HCT116 (cell line): ENCODE measurements around the gene COPE. TPM values are rescaled to one million over a fixed set of nuclear protein-coding genes. Genes with fewer than 3 reads are reported as not detected.
A peak's percentile ranks its signal among the peaks of the same experiment; 100 is the strongest.

Experiments
- ATAC-seq: fragments of 200-7000 bp; cut with Tn5 transposase; 2 replicates; pipeline ENCODE4 v1.9.1; 2020; ENCODE audit warnings: mild to moderate bottlenecking, moderate library complexity
- BruUV-seq: library from RNA; stranded (reverse); fragments of 400-500 nt; replicated peaks from 2 replicates; lab custom pipeline; 2021; lab: Mats Ljungman, UMichigan
- CTCF ChIA-PET: fragments of 300-600 bp; sonication (Branson Sonifier 250); formaldehyde crosslinking; loops from one replicate; lab custom pipeline; 2021; ENCODE audit warnings: antibody characterized with exemption; lab: Charles Lee
- POLR2A ChIA-PET: fragments of 300-600, 350-600 bp; sonication (Branson Sonifier 250); formaldehyde crosslinking; loops from one replicate; lab custom pipeline; 2021; ENCODE audit warnings: antibody characterized with exemption; lab: Charles Lee
- RAD21 ChIA-PET, 2 experiments: fragments of 300-600 bp; sonication (Branson Sonifier 250); formaldehyde crosslinking; loops; one replicate each; lab custom pipeline; 2023; ENCODE audit warnings: low total read pairs in 2 of 2; ENCODE audit not compliant: uncharacterized antibody in 2 of 2, unreplicated experiment in 2 of 2, low non-redundant PET in 1 of 2; lab: Charles Lee
- DNase-seq: peaks from one replicate; pipeline ENCODE4 v3.0.0-alpha.2; 2010; ENCODE audit warnings: low read depth, low spot score
- H2AFZ ChIP-seq: fragments of 200-600 bp; shearing (Covaris generic), sonication (generic); 2 replicates; pipeline ENCODE4 v1.6.1; 2017; ENCODE audit warnings: low read depth, mixed run types, mixed read lengths, antibody characterized with exemption, low read length; ENCODE audit not compliant: poor library complexity, severe bottlenecking
- H3K27ac ChIP-seq: 2 replicates; pipeline ENCODE4 v1.5.1; 2012; ENCODE audit warnings: low read depth, low read length
- H3K27me3 ChIP-seq: fragments of 200-600 bp; sonication (generic); 2 replicates; pipeline ENCODE4 v1.6.1; 2016; ENCODE audit warnings: mixed run types, low read length, mixed read lengths; ENCODE audit not compliant: insufficient read depth
- H3K36me3 ChIP-seq, 2 experiments: fragments of 200-500 bp in 1 of 2; fragments of 200-600 bp in 1 of 2; sonication (Bioruptor generic) in 1 of 2; sonication (generic) in 1 of 2; 2 replicates each; pipeline versions ENCODE4 v1.5.1 to v1.6.1; 2014 to 2016; ENCODE audit warnings: low read length in 2 of 2, inconsistent platforms in 1 of 2, mixed read lengths in 1 of 2, mixed run types in 1 of 2; ENCODE audit not compliant: insufficient read depth in 2 of 2, control insufficient read depth in 1 of 2
- H3K4me1 ChIP-seq, 2 experiments: fragments of 200-600 bp in 1 of 2; sonication (generic) in 1 of 2; 2 replicates each; pipeline versions ENCODE4 v1.5.1 to v1.6.1; 2012 to 2017; ENCODE audit warnings: low read length in 2 of 2, inconsistent platforms in 1 of 2, mild to moderate bottlenecking in 1 of 2, mixed read lengths in 1 of 2, mixed run types in 1 of 2, moderate library complexity in 1 of 2; ENCODE audit not compliant: insufficient read depth in 2 of 2, control insufficient read depth in 1 of 2
- H3K4me2 ChIP-seq: fragments of 200-600 bp; sonication (generic); 2 replicates; pipeline ENCODE4 v1.6.1; 2017; ENCODE audit warnings: mixed run types, low read length, mixed read lengths
- H3K4me3 ChIP-seq, 2 experiments: fragments of 200-600 bp in 1 of 2; sonication (generic) in 1 of 2; replicated peaks in 1 of 2; 2 replicates each; pipeline ENCODE4 v1.5.1; 2011 to 2016; ENCODE audit warnings: low read length in 2 of 2, control low read depth in 1 of 2, low read depth in 1 of 2, mild to moderate bottlenecking in 1 of 2, mixed read lengths in 1 of 2, mixed run types in 1 of 2
- H3K79me2 ChIP-seq: fragments of 200-600 bp; sonication (generic); 2 replicates; pipeline ENCODE4 v1.6.1; 2017; ENCODE audit warnings: mild to moderate bottlenecking, mixed run types, low read length, moderate library complexity, mixed read lengths; ENCODE audit not compliant: insufficient read depth
- H3K9ac ChIP-seq: fragments of 200-600 bp; sonication (generic); 2 replicates; pipeline ENCODE4 v1.6.1; 2016; ENCODE audit warnings: low read length, mixed read lengths
- H3K9me2 ChIP-seq: fragments of 200-600 bp; sonication (generic), shearing (Covaris generic); 2 replicates; pipeline ENCODE4 v1.6.1; 2017; ENCODE audit warnings: mixed run types, mild to moderate bottlenecking, moderate library complexity; ENCODE audit not compliant: insufficient read depth
- H3K9me3 ChIP-seq, 2 experiments: fragments of 200-500 bp in 1 of 2; fragments of 200-600 bp in 1 of 2; sonication (Bioruptor generic) in 1 of 2; sonication (generic) in 1 of 2; 2 replicates each; pipeline ENCODE4 v1.6.1; 2014 to 2017; ENCODE audit warnings: low read length in 2 of 2, mixed read lengths in 2 of 2, inconsistent platforms in 1 of 2, low read depth in 1 of 2, mild to moderate bottlenecking in 1 of 2, mixed run types in 1 of 2, moderate library complexity in 1 of 2; ENCODE audit not compliant: control insufficient read depth in 1 of 2, insufficient read depth in 1 of 2
- H4K20me1 ChIP-seq: fragments of 200-600 bp; sonication (generic), shearing (Covaris generic); 2 replicates; pipeline ENCODE4 v1.6.1; 2017; ENCODE audit warnings: mixed run types, mild to moderate bottlenecking, moderate library complexity; ENCODE audit not compliant: insufficient read depth
- CEBPB ChIP-seq: IDR thresholded peaks from 2 replicates; pipeline ENCODE4 v1.6.1; 2012; ENCODE audit warnings: low read depth
- CTCF ChIP-seq, 3 experiments: fragments of 200-600 bp in 1 of 3; sonication (generic) in 1 of 3; IDR thresholded peaks in 2 of 3; conservative IDR thresholded peaks in 1 of 3; 2 replicates each; pipeline ENCODE4 v1.5.1; 2012 to 2017; ENCODE audit warnings: low read depth in 2 of 3, low read length in 2 of 3, antibody characterized with exemption in 1 of 3, borderline replicate concordance in 1 of 3, control low read depth in 1 of 3, mild to moderate bottlenecking in 1 of 3, mixed read lengths in 1 of 3, mixed run types in 1 of 3, moderate library complexity in 1 of 3; ENCODE audit not compliant: insufficient read depth in 1 of 3
- ELF1 ChIP-seq: IDR thresholded peaks from 2 replicates; pipeline ENCODE4 v1.6.1; 2012; ENCODE audit warnings: low read depth, borderline replicate concordance
- FOSL1 ChIP-seq: IDR thresholded peaks from 2 replicates; pipeline ENCODE4 v1.6.1; 2012; ENCODE audit warnings: low read depth
- POLR2AphosphoS5 ChIP-seq: IDR thresholded peaks from 2 replicates; pipeline ENCODE4 v1.6.1; 2011; ENCODE audit warnings: mild to moderate bottlenecking, low read depth, low read length, moderate library complexity
- REST ChIP-seq: IDR thresholded peaks from 2 replicates; pipeline ENCODE4 v1.6.1; 2012; ENCODE audit warnings: low read depth
- TCF7L2 ChIP-seq: IDR thresholded peaks from 2 replicates; pipeline ENCODE4 v1.7.0; 2011; ENCODE audit warnings: borderline replicate concordance, inconsistent platforms; ENCODE audit not compliant: insufficient read depth, insufficient read length; ENCODE audit errors: extremely low read depth
- YY1 ChIP-seq: IDR thresholded peaks from 2 replicates; pipeline ENCODE4 v1.6.1; 2011; ENCODE audit warnings: low read length, low read depth, moderate library complexity, mild to moderate bottlenecking; ENCODE audit not compliant: insufficient replicate concordance; ENCODE audit errors: extremely low read depth
- intact Hi-C: fragments of 100-400 bp; cut with micrococcal nuclease; formaldehyde crosslinking; loops from 2 replicates; pipeline ENCODE4 v1.10.0; 2022
- total RNA-seq: library from RNA; stranded (reverse); gene quantifications from one replicate; pipeline ENCODE4 v1.2.1, GENCODE V29; 2021; ENCODE audit not compliant: unreplicated experiment

COPE gene
- total RNA-seq, 1 experiment from 2014 or later: 263 TPM

- no peak overlapping the region for H2AFZ ChIP-seq
- H3K9ac ChIP-seq: no peak overlapping the region
- ChIA-PET RAD21 (no interaction called here), POLR2A (no interaction called here), CTCF (no interaction called here)
- no peaks in the 10 kb centered on the region for H3K4me1 ChIP-seq
- H3K4me2 ChIP-seq: no peak overlapping the region
- H3K9me2 ChIP-seq: no peaks in the 10 kb centered on the region
- peaks cover 64 to 82% of the 10 kb centered on the region in 2 experiments for H3K36me3 ChIP-seq
- no peak overlapping the region for H3K4me3 ChIP-seq
- ATAC-seq: peak; percentile 43
- H3K9me3 ChIP-seq: no peaks in the 10 kb centered on the region
- H3K27me3 ChIP-seq: no peaks in the 10 kb centered on the region
- intact Hi-C loops: no loop called here
- DNase-seq: no peak
- H3K79me2 ChIP-seq: peaks cover 67% of the 10 kb centered on the region
- H3K27ac ChIP-seq: no peak overlapping the region
- no TSS peak for BruUV-seq
- peaks cover 2% of the 10 kb centered on the region; the same call in 1 of the 2 replicates for H4K20me1 ChIP-seq
- no peak for TF ChIP-seq POLR2AphosphoS5
- no peak for TF ChIP-seq REST
- TF ChIP-seq TCF7L2: no peak
- TF ChIP-seq YY1: no peak
- no peak for TF ChIP-seq CEBPB
- TF ChIP-seq CTCF (IDR thresholded peaks at IDR 0.05 in 2 of 3, conservative IDR thresholded peaks at IDR 0.05 in 1 of 3; ENCODE audit: borderline replicate concordance in 1 of 3, insufficient read depth in 1 of 3, low read depth in 2 of 3, low read length in 2 of 3): peak in 1 of 3 experiments; percentile 30; a peak in 1 of 6 replicates
- TF ChIP-seq FOSL1: no peak
- TF ChIP-seq ELF1: no peak
Measured at GRCh38 chr19:18853755-18854427, 65.3 kb downstream of the COPE start.
